Subcutaneous adipose tissue (tissue), 4 donors: ENCODE data around the gene MTA3. TPM values are rescaled to one million over a fixed set of nuclear protein-coding genes. Genes with fewer than 3 reads are reported as not detected.

Experiments
- small RNA-seq: library from RNA; depleted of rRNA; stranded (forward); fragments of <200 nt; gene quantifications from one replicate; pipeline ENCODE3, GENCODE V24; 2016
- total RNA-seq, 4 donors: library from RNA; depleted of rRNA; stranded (reverse); fragments of >200 nt; gene quantifications; one replicate each; pipeline ENCODE4 v1.1.0, GENCODE V29; 2016
- TF ChIP-seq, protein P1 (sequence below): fragments of 450-650 bp; IDR thresholded peaks from one replicate; pipeline ENCODE4 v1.5.1; 2016; ENCODE audit warnings: low read depth, mild to moderate bottlenecking, control low read depth, antibody characterized with exemption, moderate library complexity

Gene MTA3
- total RNA-seq, 4 donors from 2014 or later = 25.8 to 46.6 (median 27.1) TPM

DNA sequence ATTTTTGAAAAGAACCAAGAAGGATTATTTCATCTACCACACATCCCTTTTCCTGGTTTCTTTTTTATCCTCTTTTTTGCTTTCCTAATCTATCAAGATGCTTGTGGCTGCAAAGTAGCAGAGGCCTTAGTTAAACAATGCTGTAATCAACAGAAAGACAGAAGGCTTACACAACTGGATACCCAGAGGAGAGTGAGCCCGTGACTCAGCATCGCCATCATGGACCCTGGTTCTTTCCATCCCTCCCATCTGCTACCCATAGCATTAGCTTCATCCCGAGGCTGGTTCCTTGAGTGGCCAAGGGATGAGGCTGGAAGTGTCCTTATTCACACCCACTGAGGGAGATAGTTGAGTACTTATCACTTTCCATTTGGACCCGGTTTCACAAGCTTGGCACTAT, 231.4 kb downstream of the MTA3 start:
- TF ChIP-seq, protein P1, sequence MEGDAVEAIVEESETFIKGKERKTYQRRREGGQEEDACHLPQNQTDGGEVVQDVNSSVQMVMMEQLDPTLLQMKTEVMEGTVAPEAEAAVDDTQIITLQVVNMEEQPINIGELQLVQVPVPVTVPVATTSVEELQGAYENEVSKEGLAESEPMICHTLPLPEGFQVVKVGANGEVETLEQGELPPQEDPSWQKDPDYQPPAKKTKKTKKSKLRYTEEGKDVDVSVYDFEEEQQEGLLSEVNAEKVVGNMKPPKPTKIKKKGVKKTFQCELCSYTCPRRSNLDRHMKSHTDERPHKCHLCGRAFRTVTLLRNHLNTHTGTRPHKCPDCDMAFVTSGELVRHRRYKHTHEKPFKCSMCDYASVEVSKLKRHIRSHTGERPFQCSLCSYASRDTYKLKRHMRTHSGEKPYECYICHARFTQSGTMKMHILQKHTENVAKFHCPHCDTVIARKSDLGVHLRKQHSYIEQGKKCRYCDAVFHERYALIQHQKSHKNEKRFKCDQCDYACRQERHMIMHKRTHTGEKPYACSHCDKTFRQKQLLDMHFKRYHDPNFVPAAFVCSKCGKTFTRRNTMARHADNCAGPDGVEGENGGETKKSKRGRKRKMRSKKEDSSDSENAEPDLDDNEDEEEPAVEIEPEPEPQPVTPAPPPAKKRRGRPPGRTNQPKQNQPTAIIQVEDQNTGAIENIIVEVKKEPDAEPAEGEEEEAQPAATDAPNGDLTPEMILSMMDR = no peak

DNA sequence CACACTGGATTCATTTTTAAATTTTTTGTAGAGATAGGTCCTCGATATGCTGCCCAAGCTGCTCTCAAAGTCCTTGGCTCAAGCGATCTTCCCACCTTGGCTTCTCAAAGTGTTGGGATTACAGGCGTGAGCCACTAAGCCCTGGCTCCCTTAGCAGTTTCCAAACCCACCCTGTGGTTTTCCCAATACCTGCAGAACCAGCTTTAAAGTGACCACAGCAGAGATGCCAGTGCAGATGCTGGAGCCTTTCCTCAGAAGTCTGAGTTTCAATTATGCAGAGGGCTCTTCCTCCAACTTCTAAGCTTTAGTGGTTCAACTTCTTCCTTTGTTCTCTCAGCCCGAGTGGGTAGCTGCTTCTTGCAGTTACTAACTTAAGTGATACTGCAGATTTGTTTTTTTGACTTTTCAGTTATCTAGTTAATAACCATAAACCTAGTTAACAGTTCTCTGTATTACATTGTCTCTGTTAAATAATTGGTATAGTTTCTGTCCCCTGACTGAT, 232.1 kb downstream of the MTA3 start:
- TF ChIP-seq, protein P1 = no peak

DNA sequence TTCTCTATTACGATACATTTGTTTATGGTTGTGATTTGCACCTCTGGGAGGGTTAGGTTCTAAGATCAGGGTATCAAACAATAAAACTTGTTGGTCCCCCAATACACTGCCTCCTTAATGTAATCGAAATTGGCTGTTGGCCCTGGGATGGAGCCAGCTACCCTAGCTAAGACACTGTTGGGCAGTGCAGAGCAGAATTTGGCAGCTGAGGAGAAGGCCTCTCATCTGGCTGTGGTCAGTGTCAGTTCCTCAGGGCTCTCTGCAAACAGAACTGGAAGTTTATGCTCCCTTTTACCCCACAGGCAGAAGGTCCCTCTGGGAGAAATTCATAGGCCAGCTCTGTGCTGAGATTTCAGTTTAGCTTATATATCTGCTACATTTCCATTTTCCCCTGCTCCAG, 232.5 kb downstream of the MTA3 start:
- TF ChIP-seq, protein P1 = no peak

- TF ChIP-seq, protein P1 = no peak
Measured at GRCh38 chr2:42801381-42801780, 232.9 kb downstream of the MTA3 start.

DNA sequence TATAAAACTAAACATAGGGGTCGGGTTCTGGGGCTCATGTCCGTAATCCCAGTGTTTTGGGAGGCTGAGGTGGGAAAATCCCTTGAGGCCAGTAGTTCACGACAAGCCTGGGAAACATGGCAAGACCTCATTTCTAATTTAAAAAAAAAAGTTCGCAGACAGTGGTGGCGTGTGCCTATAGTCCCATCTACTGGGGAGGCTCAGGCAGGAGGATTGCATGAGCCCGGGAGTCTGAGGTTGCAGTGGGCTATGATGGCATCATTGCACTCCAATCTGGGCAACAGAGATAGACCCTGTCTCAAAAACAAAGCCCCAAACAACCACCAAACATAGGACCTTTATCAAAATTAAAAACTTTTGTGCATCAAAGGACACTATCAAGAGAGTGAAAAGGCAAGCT, 233.7 kb downstream of the MTA3 start:
- TF ChIP-seq, protein P1 = no peak

DNA sequence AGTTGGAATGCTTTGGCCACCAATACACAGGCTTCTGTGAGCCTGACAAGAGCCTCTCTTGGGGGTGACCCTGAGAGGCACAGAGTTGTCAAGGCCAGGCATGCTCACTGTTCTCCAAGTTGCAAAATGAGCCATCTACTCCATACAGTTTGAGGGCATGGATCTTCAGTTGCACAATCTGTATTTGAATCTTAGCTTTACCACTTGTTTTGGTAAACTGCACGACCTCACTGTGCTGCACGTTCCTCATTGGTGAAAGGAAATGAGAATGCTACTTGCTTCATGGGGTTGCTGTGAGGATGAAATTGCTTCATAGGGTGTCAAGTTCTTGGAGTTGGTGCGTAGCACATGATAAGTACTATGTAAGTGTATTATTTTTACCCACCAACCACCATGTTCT, 235.9 kb downstream of the MTA3 start:
- TF ChIP-seq, protein P1 = no peak

GRCh38 chr2:42804891-42805290, 236.5 kb downstream of the MTA3 start:
- TF ChIP-seq, protein P1 = no peak

Small RNA genes lying within 50 kb of the gene (small RNA-seq; reads per million reads assigned to genes)
- gene AC074375.1 (not detected), gene RNU6-137P (not detected)

Other genes starting within 250 kb of the MTA3 start
- gene COX7A2L, start 207.4 kb upstream of the MTA3 start, total RNA-seq = 100 to 1,000 TPM; 125 to 163 (median 150) TPM
- under 1 TPM in 1 of 4 donors, not detected in 3; 0.22 TPM for gene KCNG3, start 74.7 kb upstream of the MTA3 start, total RNA-seq
- gene OXER1, start 195.5 kb downstream of the MTA3 start, total RNA-seq = 1 to 10 TPM in 2 of 4 donors, under 1 TPM in 2; 0.75 to 2.0 (median 0.96) TPM
- gene HAAO, start 224.0 kb downstream of the MTA3 start, total RNA-seq = 10 to 100 TPM in 1 of 4 donors, 1 to 10 TPM in 3; 1.1 to 10.2 (median 5.9) TPM